ENCODE results near the gene RIMKLB.

The RIMKLB gene

GRCh38 chr12:8667270-8667669 lies 30.5 kb upstream of the RIMKLB start:
- no peak for TF ChIP-seq POLR2AphosphoS5 (IDR thresholded peaks at IDR 0.05; ENCODE audit: low read depth, low read length)
- TF ChIP-seq SIN3A (IDR thresholded peaks at IDR 0.05; ENCODE audit: borderline replicate concordance, insufficient read depth, low read length): no peak
- no peak for TF ChIP-seq FOXP2 (optimal IDR thresholded peaks at IDR 0.05; ENCODE audit: borderline replicate concordance, extremely low read depth, extremely low read length, insufficient read depth)
- no peak for TF ChIP-seq TAF1 (IDR thresholded peaks at IDR 0.05; ENCODE audit: borderline replicate concordance, insufficient read depth, low read length)
- no peak for TF ChIP-seq REST (IDR thresholded peaks at IDR 0.05; ENCODE audit: insufficient read depth in 1 of 2, low read depth in 2 of 2, low read length in 2 of 2)

GRCh38 chr12:8668441-8668840 lies 29.4 kb upstream of the RIMKLB start:
- TF ChIP-seq TAF1 (IDR thresholded peaks at IDR 0.05; ENCODE audit: borderline replicate concordance, insufficient read depth, low read length) (no peak), FOXP2 (optimal IDR thresholded peaks at IDR 0.05; ENCODE audit: borderline replicate concordance, extremely low read depth, extremely low read length, insufficient read depth) (no peak), POLR2AphosphoS5 (IDR thresholded peaks at IDR 0.05; ENCODE audit: low read depth, low read length) (no peak), REST (IDR thresholded peaks at IDR 0.05; ENCODE audit: insufficient read depth in 1 of 2, low read depth in 2 of 2, low read length in 2 of 2) (no peak), SIN3A (IDR thresholded peaks at IDR 0.05; ENCODE audit: borderline replicate concordance, insufficient read depth, low read length) (no peak)

GRCh38 chr12:8672381-8672780 lies 25.4 kb upstream of the RIMKLB start:
- TF ChIP-seq FOXP2 (optimal IDR thresholded peaks at IDR 0.05; ENCODE audit: borderline replicate concordance, extremely low read depth, extremely low read length, insufficient read depth) (no peak), POLR2AphosphoS5 (IDR thresholded peaks at IDR 0.05; ENCODE audit: low read depth, low read length) (no peak), TAF1 (IDR thresholded peaks at IDR 0.05; ENCODE audit: borderline replicate concordance, insufficient read depth, low read length) (no peak), REST (IDR thresholded peaks at IDR 0.05; ENCODE audit: insufficient read depth in 1 of 2, low read depth in 2 of 2, low read length in 2 of 2) (no peak), SIN3A (IDR thresholded peaks at IDR 0.05; ENCODE audit: borderline replicate concordance, insufficient read depth, low read length) (no peak)

- TF ChIP-seq TAF1 (IDR thresholded peaks at IDR 0.05; ENCODE audit: borderline replicate concordance, insufficient read depth, low read length) (no peak), SIN3A (IDR thresholded peaks at IDR 0.05; ENCODE audit: borderline replicate concordance, insufficient read depth, low read length) (no peak), REST (IDR thresholded peaks at IDR 0.05; ENCODE audit: insufficient read depth in 1 of 2, low read depth in 2 of 2, low read length in 2 of 2) (no peak), POLR2AphosphoS5 (IDR thresholded peaks at IDR 0.05; ENCODE audit: low read depth, low read length) (no peak), FOXP2 (optimal IDR thresholded peaks at IDR 0.05; ENCODE audit: borderline replicate concordance, extremely low read depth, extremely low read length, insufficient read depth) (no peak)
These were observed 22.2 kb upstream of the RIMKLB start for GRCh38 chr12:8675591-8676036.

GRCh38 chr12:8676651-8677050 lies 21.1 kb upstream of the RIMKLB start:
- TF ChIP-seq REST (IDR thresholded peaks at IDR 0.05; ENCODE audit: insufficient read depth in 1 of 2, low read depth in 2 of 2, low read length in 2 of 2) (no peak), TAF1 (IDR thresholded peaks at IDR 0.05; ENCODE audit: borderline replicate concordance, insufficient read depth, low read length) (no peak)

All from PFSK-1 (cell line).